ENCODE data around the gene GRIK2.
"Not testable (repeated sequence)": the region's sequence is repeated elsewhere in the genome, so short reads cannot be mapped to it uniquely, and the experiment has no call there.

GRIK2 gene

GRCh38 chr6:102064142-102064541 is 670.6 kb downstream of the GRIK2 start:
- no peak for DNase-seq

GRCh38 chr6:102066301-102066700 is 672.8 kb downstream of the GRIK2 start:
- no peak for DNase-seq

GRCh38 chr6:102068349-102068929 is 674.9 kb downstream of the GRIK2 start:
- no peak for DNase-seq

GRCh38 chr6:102075539-102075938 is 682.0 kb downstream of the GRIK2 start:
- no peak for DNase-seq

GRCh38 chr6:102085257-102085656 is 691.7 kb downstream of the GRIK2 start:
- DNase-seq: no peak

GRCh38 chr6:102088160-102088559 is 694.7 kb downstream of the GRIK2 start:
- DNase-seq: not testable (repeated sequence)

GRCh38 chr6:102114402-102114801 is 720.9 kb downstream of the GRIK2 start:
- no peak for DNase-seq

GRCh38 chr6:102115911-102116310 is 722.4 kb downstream of the GRIK2 start:
- DNase-seq: no peak

GRCh38 chr6:102118034-102118433 is 724.5 kb downstream of the GRIK2 start:
- DNase-seq: no peak
